ENCODE data around the gene VAV3.
"Not testable (repeated sequence)": the region's sequence is repeated elsewhere in the genome, so short reads cannot be mapped to it uniquely, and the experiment has no call there.

Gene VAV3

DNA sequence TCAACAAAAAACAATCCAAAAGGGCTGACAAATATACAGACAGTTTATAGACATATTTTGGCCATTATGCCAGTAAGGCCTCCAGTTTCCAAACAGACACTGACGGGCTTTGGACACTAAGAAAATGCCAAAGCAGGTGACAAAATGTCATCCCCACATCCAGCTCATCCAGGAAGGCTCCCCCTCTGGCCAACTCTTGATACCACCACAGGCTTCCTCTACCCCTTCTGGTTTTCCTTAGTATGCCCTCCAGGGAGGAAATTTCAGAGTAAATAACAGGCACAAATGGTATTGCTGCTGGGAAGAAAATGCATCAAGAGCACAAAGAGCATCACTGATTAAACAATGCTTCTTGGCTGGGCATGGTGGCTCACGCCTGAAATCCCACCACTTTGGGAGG, 225.3 kb downstream of the VAV3 start:
- DNase-seq (ENCODE audit: low spot score), result no peak

DNA sequence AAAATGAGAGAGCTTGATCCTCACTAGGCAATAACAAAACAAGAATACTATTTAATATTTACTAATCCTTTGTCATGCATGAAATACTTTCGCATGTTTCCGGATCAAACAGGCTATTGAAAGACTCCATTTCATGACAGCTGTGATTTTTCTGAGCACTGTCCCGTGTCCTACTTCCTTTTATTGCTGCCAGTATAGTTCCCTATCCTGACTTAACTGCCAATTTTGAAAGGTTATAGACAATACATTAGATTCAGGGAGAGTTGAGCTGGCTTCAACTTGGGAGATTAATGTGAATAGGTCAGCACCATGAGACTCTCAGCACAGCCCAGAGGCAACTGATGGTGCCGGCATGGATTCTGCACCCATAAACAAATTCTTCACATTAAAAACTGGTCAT, 225.8 kb downstream of the VAV3 start:
- no peak for DNase-seq (ENCODE audit: low spot score)

DNA sequence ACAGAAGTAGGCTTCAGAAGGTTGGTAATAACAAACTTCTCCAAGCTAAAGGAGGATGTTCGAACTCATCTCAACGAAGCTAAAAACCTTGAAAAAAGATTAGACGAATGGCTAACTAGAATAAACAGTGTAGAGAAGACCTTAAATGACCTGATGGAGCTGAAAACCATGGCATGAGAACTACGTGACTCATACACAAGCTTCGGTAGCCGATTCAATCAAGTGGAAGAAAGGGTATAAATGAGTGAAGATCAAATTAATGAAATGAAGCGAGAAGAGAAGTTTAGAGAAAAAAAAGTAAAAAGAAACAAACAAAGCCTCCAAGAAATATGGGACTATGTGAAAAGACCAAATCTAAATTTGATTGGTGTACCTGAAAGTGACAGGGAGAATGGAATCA, 231.6 kb downstream of the VAV3 start:
- DNase-seq (ENCODE audit: low spot score), result not testable (repeated sequence)

DNA sequence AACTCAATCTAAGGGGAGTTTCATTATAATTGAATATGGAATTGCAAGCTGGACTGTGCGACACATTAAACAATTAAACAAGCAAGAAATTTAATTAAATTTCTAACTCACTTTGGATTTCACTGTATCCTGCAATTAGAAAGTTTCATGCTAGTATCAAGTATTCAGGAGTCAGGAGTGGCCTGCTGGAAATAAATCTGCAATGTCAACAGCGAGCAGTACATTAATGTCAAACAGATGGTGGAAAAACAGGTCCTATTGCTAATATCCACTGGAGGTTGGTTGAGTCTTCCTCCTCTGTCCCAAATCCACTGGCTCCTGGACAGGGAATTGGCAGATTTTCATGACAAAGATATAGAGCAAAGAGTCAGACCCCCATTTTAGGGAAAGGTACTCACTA, 237.1 kb downstream of the VAV3 start:
- DNase-seq (ENCODE audit: low spot score), result no peak

DNA sequence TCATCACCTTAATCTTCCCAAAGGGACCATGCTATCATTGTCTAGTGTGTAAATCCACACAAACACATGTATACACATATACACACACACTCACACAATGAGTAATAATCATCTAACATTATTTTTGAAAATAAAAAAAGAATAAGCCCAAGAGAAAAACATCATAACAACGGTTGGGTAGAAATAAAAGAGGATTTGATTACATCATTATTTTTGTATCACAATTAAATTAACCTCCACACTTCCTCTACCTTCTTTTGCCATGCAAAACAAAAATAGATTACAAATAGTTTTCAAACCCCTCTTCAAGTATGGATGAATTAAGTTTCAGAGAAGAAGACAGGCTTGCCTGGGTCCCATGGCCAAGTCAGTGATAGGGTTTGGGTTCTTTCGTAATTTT, 238.1 kb downstream of the VAV3 start:
- DNase-seq (ENCODE audit: low spot score), result no peak

DNA sequence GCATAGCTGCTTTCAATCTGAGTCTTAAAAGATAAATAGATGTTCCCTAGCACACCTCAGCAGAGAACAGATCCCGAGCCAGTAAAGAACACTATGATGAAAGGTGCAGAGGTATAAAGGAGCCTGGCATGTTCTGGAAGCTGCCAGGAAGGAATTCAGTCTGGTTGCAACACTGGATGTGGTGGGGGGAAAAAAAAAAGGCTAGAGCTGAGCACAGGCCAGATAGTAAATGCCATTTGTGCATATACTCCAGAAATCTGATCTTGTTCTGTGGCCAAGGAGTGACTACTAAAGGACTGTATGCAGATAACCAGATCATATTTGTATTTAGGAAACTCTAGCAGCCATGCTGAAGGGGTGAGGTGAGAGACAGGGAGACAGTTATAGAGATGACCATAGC, 240.3 kb downstream of the VAV3 start:
- no peak for DNase-seq (ENCODE audit: low spot score)

DNA sequence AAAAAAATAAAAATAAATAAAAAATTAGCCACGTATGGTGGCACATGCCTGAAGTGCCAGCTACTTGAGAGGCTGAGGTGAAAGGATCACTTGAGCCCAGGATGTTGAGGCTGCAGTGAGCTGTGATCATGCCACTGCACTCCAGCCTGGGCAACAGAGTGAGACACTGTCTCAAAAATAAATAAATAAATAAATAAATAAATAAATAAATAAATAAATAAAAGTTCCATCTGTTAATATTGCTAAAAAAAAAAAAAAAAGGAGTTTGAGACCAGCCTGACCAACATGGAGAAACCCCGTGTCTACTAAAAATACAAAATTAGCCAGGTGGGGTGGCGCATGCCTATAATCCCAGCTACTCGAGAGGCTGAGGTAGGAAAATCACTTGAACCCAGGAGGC, 244.8 kb downstream of the VAV3 start:
- not testable (repeated sequence) for DNase-seq (ENCODE audit: low spot score)

DNA sequence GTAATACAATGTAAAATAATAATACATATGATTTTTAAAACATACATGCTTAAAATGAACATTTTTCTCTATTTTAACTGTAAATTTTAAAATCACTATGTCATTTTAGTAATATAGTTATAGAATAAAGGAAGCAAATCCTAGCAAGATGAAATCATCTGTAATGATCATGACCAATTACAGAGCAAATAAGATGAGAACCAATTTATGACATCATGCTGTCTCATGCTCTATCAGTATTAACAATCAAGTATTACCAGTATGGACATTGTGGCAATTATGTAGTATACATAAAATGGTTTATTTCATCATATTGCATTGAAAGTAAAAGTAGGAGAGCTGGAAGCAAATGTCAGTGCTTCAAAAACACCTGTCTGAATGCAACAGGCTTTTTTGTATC, 255.0 kb downstream of the VAV3 start:
- no peak for DNase-seq (ENCODE audit: low spot score)

DNA sequence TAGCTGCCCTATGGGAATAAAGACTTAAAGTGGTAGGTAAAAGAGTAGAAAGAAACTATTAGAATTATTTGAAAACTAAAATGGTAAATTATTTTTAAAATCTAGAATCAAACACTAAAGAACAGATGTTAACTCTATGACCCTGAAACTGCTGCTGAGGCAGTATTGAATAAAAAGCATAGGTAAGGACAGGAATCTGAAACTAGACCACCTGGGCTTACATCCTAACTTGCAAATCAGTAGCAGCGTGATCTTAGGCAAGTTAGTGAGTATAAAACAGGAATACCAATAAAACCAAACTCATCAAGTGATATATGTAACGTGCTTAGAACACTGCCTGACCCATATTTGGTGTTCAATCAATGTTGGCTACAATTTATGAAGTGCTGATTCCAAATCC, 257.9 kb downstream of the VAV3 start:
- DNase-seq (ENCODE audit: low spot score), result no peak

DNA sequence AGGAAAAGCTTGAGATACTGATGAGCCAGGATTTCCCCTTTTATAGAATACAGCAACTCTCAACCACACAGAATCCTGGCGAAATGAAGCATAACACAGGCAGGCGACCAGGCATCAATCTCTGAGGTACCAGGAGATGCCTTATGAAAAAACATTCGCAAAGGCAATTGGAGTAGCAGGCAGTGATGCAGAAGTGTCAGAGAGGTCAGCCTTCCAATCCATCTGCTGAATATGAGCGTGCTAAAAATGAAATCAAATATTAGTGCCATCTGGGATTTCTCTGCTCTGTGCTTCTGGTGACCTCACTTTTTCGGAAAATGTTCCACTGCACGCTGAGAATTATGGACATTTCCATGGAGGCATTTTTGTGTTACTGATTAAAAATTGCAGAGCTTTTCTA, 258.8 kb downstream of the VAV3 start:
- no peak for DNase-seq (ENCODE audit: low spot score)

DNA sequence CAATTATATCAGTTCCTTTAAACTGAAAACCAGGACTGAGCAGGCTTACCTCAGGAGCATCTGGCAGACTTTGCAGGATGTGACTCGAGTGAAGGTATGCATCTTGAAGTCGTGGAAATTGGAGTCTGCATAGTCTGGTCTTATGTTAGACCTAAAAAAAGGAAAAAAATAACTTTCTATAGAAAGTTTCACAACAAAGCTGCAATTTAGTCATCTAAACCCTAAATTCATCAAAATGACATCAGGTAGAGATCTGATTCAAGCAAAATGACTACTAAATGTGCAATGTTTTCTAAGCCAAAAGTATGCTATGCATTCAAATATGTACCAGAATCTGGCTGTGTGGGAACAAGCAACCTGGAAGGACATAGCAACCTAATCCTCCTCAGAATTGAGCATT, 260.1 kb downstream of the VAV3 start:
- DNase-seq (ENCODE audit: low spot score), result no peak

DNA sequence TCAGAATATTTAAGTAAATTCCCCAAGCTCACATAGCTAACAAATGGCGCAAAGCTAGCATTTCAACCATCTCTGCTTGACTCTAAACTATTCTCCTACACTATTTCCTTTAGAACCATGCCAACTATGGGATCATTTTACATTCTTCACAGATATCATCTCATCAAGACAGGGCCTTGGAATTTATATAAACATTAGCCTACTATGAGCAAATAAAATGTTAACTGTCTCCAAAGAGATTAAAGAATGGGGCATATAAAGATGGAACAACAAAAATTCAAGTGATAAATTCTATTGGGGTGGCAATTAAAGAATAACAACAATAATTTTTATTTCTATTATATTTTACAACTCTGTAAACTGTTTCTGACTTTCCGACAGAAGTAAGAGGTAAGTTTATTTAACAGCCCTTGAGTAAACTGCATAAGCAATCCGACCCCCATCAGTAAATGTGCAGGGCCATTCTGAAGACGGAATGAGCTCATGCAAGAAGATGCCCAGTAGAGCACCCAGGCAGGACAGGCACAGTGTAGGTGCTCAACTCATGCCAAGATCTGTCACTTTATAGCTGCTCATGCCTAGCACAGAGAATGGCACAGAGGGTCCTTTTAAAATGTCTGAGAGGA, 261.9 kb downstream of the VAV3 start:
- DNase-seq (ENCODE audit: low spot score), result no peak

DNA sequence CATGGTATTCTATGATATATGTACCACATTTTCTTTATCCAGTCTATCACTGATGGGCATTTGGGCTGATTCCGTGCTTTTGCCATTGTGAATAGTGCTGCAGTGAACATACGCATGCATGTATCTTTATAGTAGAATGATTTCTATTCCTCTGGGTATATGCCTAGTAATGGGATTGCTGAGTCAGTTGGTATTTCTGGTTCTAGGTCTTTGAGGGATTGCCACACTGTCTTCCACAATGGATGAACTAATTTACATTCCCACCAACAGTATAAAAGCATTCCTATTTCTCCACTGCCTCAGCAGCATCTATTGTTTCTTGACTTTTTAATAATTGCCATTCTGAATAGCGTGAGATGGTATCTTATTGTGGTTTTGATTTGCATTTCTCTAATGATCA, 264.3 kb downstream of the VAV3 start:
- DNase-seq (ENCODE audit: low spot score), result not testable (repeated sequence)

DNA sequence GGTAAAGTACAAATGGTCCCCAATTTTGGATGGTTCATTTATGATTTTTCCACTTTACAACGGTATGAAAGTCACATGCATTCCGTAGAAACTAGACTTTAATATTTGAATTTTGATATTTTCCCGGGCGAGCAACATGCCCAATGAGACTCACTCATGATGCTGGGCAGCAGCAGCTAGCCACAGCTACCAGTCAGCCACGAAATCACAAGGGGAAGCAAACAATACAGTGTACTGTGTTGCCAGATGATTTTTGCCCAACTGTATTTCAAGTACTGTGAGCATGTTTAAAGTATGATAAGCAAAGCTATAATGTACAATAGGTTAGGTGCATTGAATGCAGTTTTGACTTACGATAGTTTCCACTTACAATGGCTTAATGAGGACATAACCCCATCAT, 266.8 kb downstream of the VAV3 start:
- no peak for DNase-seq (ENCODE audit: low spot score)

DNA sequence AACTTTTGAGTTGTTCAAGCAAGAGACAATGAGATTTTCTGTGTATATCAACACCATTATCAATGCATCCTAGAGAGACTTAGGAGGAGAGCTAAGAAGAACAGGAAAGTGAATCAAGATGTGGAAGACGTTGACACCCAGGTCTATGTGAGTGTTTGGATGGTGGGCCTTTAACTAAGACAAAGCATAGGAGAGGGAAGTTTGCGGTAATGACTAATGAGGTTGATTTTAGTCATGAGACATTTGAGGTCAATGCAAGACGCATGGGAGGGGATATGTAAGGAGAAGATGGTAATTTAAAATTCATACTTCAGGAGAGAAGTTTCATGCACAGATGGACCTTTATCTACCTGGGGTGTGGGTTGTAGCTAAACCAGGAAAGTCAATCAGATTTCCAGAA, 269.6 kb downstream of the VAV3 start:
- DNase-seq (ENCODE audit: low spot score), result no peak

DNA sequence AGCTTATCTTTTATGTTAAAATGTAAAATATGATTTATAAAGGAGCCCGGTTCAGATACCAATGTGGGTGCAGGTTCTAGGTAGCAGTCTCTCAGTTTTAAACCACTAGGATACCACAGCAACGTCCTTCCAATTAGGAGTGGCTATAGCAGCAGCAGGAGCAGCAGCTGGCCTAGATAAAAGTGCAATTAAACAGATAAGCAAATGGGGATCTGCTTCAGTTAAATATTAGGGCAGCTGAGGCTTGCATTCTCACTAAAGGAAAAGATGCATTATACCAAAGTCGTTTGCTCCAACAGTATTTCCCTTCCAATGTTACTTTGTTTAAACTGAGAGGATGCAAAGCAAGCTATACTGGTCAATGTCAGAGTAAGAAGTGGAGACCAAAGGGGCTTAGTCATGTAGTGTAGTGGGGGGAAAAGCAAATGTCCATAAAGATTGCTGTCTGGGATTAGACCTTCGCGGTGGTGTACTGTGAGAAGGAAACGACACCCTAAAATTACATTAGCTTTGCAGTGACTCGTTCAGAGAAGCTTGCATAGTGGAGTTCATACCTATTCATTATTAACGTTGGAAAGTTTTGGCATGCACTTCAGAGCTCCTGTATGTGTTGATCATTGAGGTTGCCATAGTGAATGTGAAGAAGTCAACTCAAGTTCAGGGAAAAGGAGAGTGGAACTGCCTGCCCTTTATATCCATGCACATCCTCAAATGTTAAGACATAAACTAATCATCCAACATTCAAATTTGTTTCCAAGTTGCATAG, 272.2 kb downstream of the VAV3 start:
- no peak for DNase-seq (ENCODE audit: low spot score)

DNA sequence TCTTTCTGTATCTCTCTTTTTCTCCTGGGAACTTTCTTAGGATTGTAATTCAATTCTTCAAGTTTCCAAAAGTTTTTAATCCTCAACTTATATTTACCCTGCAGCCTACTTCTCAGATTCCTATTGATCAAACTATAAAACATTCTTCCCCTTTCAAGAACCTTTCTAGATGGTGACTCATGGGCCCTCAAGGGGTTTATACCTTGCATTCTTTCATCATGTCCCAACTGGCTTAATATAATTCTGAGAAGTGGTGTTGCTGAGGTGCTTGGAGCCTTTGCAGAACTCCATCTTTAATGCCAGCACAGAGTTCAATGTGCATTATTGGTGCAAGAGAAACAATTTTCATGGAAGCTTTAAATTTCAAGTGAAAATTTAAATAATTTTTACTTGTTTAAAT, 273.4 kb downstream of the VAV3 start:
- DNase-seq (ENCODE audit: low spot score), result no peak

DNA sequence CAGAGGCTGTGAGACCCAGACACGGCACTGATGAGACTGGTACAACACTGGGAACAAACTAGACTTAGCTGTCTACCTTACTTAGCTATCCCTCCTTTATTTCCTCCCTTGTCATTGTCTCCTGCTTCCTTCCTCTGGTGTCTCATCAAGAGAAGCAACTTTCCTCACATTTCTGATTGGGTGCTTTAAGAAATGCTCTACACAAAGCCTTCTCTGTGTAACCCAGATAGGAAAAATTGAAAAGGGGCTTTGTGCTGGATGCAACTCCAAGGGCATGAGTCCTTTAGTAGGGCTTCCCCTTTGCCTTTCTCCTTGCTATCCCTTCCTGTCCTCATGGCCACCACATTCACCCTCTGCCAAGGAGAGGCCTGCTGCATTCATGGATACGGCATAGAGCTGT, 274.5 kb downstream of the VAV3 start:
- DNase-seq (ENCODE audit: low spot score), result no peak

DNA sequence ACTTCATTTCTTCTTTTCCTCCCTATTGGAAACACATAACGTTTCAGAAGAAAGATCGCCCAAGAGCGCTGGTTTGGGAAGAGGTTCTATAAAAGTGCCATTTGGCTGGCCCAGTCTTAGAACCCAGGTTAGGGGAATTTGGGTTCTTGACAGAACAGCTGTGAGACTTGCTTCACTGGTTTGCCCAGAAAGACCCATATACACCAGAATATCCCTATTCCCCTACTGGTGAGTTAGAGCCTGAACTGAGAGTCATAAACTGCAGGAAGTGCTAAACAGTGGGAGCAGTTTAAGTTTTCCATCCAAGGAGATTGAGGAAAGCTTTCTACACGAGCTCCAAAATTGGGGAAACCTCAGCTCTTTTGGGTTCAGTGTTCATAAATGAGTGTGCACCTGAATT, 275.2 kb downstream of the VAV3 start:
- no peak for DNase-seq (ENCODE audit: low spot score)

DNA sequence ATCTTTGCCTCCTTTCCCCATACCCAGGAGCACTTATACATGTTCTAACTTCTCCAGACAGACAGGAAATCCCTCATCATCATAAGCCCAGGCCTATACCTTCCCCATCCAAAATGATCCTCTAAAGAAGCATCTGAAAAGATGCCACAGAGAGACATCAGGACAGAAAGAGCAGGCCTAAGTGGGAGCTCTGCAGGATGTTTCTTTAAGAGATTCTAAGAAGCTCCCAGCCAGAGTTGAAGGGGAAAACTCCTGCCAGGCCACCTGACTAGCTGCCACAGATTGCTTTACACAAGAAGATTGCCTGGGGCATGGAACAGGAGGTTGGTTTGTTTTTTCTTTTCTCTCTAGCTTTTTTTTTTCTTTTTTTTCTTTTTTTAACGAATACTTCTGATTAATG, 275.8 kb downstream of the VAV3 start:
- no peak for DNase-seq (ENCODE audit: low spot score)

DNA sequence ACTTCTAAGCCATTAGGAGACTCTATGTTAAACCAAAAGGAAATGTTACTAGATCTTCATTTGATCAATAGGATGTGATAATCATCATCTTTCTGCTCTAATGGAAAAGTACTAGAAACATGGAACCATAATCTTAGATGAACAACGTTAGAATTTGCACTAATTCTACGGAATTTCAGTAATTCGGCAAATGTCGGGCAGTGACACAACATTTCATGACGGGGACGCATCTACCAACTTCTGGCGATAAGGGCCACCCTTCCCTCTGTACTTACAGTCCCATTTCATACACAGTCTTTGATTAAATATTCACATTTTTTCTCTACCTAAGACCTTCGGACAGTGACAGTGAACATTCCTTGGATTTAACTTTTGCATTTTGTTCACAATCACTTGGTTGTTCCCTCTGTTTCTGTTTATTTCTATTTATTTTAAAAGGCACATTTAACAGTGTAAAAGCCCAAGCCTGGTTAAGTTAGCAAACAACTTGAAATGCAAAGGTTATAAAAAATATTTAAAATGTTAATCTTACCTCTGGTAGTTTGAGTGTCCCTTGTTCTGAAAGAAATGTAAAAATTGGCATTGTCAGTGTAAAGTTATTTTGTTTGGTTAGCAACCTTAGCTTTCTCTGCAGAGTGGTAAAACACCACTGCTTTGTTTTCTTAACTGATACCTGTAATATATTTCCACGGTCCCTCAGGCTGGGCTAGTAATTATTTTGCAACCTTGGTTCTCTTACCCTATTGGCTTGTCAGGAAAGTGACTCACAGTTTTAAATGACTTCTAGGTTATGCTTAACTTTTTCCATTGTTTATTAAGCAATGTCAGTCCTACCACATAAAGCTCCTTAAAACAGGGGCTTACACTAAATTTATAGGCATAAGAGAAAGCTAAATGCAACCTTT, 276.9 kb downstream of the VAV3 start:
- no peak for DNase-seq (ENCODE audit: low spot score)

DNA sequence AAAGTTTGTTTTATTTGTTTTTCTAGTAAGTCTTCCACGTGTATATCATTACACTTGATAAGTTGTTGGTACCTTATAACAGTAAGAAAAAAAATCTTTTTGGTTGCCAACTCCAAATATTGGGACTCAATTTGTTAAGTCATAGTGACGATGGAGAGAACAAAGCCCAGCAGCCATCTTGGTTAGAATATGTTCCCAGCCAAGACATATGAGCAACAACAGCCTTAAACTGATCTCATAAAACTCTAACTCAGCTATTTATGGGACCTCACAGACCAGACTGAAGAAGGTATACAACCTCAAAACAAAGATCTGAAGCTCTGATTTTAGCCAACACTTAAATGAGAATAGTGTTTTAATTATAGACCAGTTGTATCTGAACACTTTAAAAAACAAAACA, 281.3 kb downstream of the VAV3 start:
- no peak for DNase-seq (ENCODE audit: low spot score)

DNA sequence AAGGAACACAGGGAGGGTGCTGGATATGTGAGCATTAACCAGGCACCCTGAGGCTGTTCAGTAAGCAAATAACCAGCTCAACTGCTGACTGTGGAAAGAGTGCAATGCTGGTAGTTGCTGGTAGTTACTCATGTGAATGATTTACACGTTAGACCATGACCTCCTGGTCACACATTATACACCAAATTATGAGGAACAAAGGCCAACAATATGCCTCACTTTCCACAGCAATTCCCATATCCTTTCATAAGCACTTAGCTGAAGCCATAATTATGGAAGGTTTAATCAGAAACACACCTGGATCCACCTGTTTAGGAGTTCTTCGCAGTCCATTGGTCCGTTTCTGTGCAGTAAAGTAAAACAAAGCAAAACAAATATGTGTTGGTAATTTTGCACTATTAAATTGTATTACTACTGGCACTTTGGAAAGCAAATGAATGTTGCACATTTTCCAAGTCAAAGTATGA, 281.8 kb downstream of the VAV3 start:
- no peak for DNase-seq (ENCODE audit: low spot score)

All from CD4-positive, alpha-beta T cell treated with Interleukin-6 at 100 ng/mL for 8 hours (primary cell).